Endodermal cell (in vitro differentiated cells): ENCODE results near the gene PLCD1. TPM values are rescaled to one million over a fixed set of nuclear protein-coding genes. Genes with fewer than 3 reads are reported as not detected.
"Not testable (repeated sequence)": the region's sequence is repeated elsewhere in the genome, so short reads cannot be mapped to it uniquely, and the experiment has no call there.

ENCODE experiments used
- DNase-seq: peaks from one replicate; pipeline ENCODE4 v3.0.0-alpha.2; 2017
- H3K27ac ChIP-seq: 2 replicates; pipeline ENCODE4 v1.5.1; 2013; ENCODE audit warnings: mild to moderate bottlenecking, low read depth, low read length, moderate library complexity
- H3K27me3 ChIP-seq: 2 replicates; pipeline ENCODE4 v1.6.1; 2013; ENCODE audit warnings: mild to moderate bottlenecking, low read length, moderate library complexity; ENCODE audit not compliant: insufficient read depth, control insufficient read depth, poor library complexity, severe bottlenecking
- H3K36me3 ChIP-seq: 2 replicates; pipeline ENCODE4 v1.7.0; 2013; ENCODE audit warnings: mild to moderate bottlenecking, low read length, moderate library complexity; ENCODE audit not compliant: control insufficient read depth, insufficient read depth
- H3K4me1 ChIP-seq: one replicate; pipeline ENCODE4 v1.7.0; 2013; ENCODE audit warnings: low read length; ENCODE audit not compliant: control insufficient read depth, insufficient read depth
- H3K4me3 ChIP-seq: 2 replicates; pipeline ENCODE4 v1.5.1; 2013; ENCODE audit warnings: mild to moderate bottlenecking, low read length, moderate library complexity
- H3K9ac ChIP-seq: 2 replicates; pipeline ENCODE4 v1.6.1; 2013; ENCODE audit warnings: mild to moderate bottlenecking, low read length, moderate library complexity; ENCODE audit not compliant: poor library complexity, severe bottlenecking; ENCODE audit errors: extremely low read depth
- H3K9me3 ChIP-seq: 2 replicates; pipeline ENCODE4 v1.6.1; 2013; ENCODE audit warnings: mild to moderate bottlenecking, low read length, moderate library complexity; ENCODE audit not compliant: control insufficient read depth
- H3K27ac Mint-ChIP-seq: 2 replicates; pipeline ENCODE4 v1.8.0; 2020; ENCODE audit warnings: mixed read lengths
- H3K27me3 Mint-ChIP-seq: 2 replicates; pipeline ENCODE4 v1.8.0; 2021; ENCODE audit warnings: mild to moderate bottlenecking, mixed read lengths; ENCODE audit not compliant: insufficient read depth
- H3K36me3 Mint-ChIP-seq: 2 replicates; pipeline ENCODE4 v1.8.0; 2020; ENCODE audit warnings: low read depth, mixed read lengths
- H3K4me1 Mint-ChIP-seq: 2 replicates; pipeline ENCODE4 v1.8.0; 2020; ENCODE audit warnings: mixed read lengths
- H3K4me3 Mint-ChIP-seq: 2 replicates; pipeline ENCODE4 v1.8.0; 2020; ENCODE audit warnings: mild to moderate bottlenecking, moderate library complexity, mixed read lengths
- H3K9me3 Mint-ChIP-seq: 2 replicates; pipeline ENCODE4 v1.8.0; 2020; ENCODE audit warnings: mild to moderate bottlenecking, mixed read lengths
- CTCF ChIP-seq: fragments of 200-600 bp; sonication (generic); conservative IDR thresholded peaks from 2 replicates; pipeline ENCODE4 v1.5.0; 2021; ENCODE audit warnings: antibody characterized with exemption, mild to moderate bottlenecking
- WGBS, 2 experiments: methylation state at CpG; one replicate each; pipeline versions ENCODE4 v1.1.5 to v1.1.7; 2013; ENCODE audit warnings: missing lambda C conversion rate in 2 of 2, mixed read lengths in 1 of 2; ENCODE audit not compliant: insufficient coverage in 1 of 2, insufficient read length in 1 of 2; 5-methylcytosine and 5-hydroxymethylcytosine counted together
- long read RNA-seq, 4 experiments: library from polyadenylated mRNA in 2 of 4; library from RNA in 1 of 4; library from capped mRNA in 1 of 4; stranded (forward) in 3 of 4; unstranded in 1 of 4; transcript quantifications; one replicate each; pipeline ENCODE4 v2.0.0, GENCODE V29; 2020 to 2021; ENCODE audit warnings: inconsistent platforms in 1 of 4
- polyA plus RNA-seq, 2 experiments: library from polyadenylated mRNA; stranded (reverse); fragments of 50-300 nt; gene quantifications; one replicate each; pipeline ENCODE4 v1.2.3, GENCODE V29; 2013
- total RNA-seq, 2 donors: library from RNA; stranded (reverse); fragmentation: NEBNext Ultra II Directional in 1 of 2; extraction: Animal tissue kit (Norgen Biotek cat#: 25700) in 1 of 2; gene quantifications; 2 replicates in 1 of 2; 3 replicates in 1 of 2; pipeline ENCODE4 v1.2.1, GENCODE V29; 2021

Gene PLCD1
- 10 to 100 TPM; 54.3 to 66.6 TPM for total RNA-seq
- polyA plus RNA-seq (2013, experiment 1 of 2), result 45.4 TPM
- 46.2 TPM for polyA plus RNA-seq (2013, experiment 2 of 2)
- long read RNA-seq, experiment 1, transcript PLCD1-201 (15 exons, 2,769 nt), result major isoform, 11 of 36 reads
- long read RNA-seq, experiment 1, partial matches to known transcripts, result 14 of 36 reads
- long read RNA-seq, experiment 1, other reads (novel, unspliced or antisense), result 10 of 36 reads
- long read RNA-seq, experiment 2, transcript PLCD1-201 (15 exons, 2,769 nt), result major isoform, 57 of 104 reads
- long read RNA-seq, experiment 2, transcript PLCD1-204 (15 exons, 2,963 nt), result minor isoform, 18 of 104 reads
- long read RNA-seq, experiment 2, partial matches to known transcripts, result 13 of 104 reads
- long read RNA-seq, experiment 2, other reads (novel, unspliced or antisense), result 16 of 104 reads
- long read RNA-seq, experiment 3, transcript PLCD1-201 (15 exons, 2,769 nt), result major isoform, 159 of 271 reads
- long read RNA-seq, experiment 3, transcript PLCD1-204 (15 exons, 2,963 nt), result minor isoform, 42 of 271 reads
- long read RNA-seq, experiment 3, partial matches to known transcripts, result 25 of 271 reads
- long read RNA-seq, experiment 3, other reads (novel, unspliced or antisense), result 45 of 271 reads
- long read RNA-seq, experiment 4, transcript PLCD1-201 (15 exons, 2,769 nt), result major isoform, 5 of 9 reads
- long read RNA-seq, experiment 4, partial matches to known transcripts, result 4 of 9 reads
- long read RNA-seq, experiment 4, other reads (novel, unspliced or antisense), result 0 of 9 reads

- Mint-ChIP-seq H3K27ac (no peak within 1 kb of the TSS), H3K4me3 (peak within 1 kb of the TSS; percentile 66), H3K4me1 (peaks cover 7% of the 10 kb centered on the region), H3K9me3 (no peaks in the 10 kb centered on the region), H3K27me3 (peaks cover 66% of the 10 kb centered on the region), H3K36me3 (peaks cover 6% of the 10 kb centered on the region)
- Histone ChIP-seq H3K27ac (no peak within 1 kb of the TSS), H3K36me3 (no peaks in the 10 kb centered on the region), H3K9ac (peak within 1 kb of the TSS; percentile 83), H3K27me3 (peaks cover 36% of the 10 kb centered on the region), H3K4me1 (peaks cover 3% of the 10 kb centered on the region), H3K9me3 (no peaks in the 10 kb centered on the region), H3K4me3 (peak within 1 kb of the TSS; percentile 82)
- 2 to 7% methylated on average over 22 to 71 of the region's 75 CpGs for WGBS, 2 experiments
- peak; percentile 95 for DNase-seq
- no peak for TF ChIP-seq CTCF
These were observed at the start of gene PLCD1 for GRCh38 chr3:38029400-38030125. PLCD1 (minus strand) TSS chr3:38029642; CDS start chr3:38029539, 103 bp downstream.

- Mint-ChIP-seq H3K36me3 (peaks cover 22% of the 10 kb centered on the region), H3K27ac (peak overlapping the region; percentile 52), H3K4me1 (peaks cover 29% of the 10 kb centered on the region), H3K9me3 (peaks cover 10% of the 10 kb centered on the region)
- not testable (repeated sequence) for H3K4me3 ChIP-seq, H3K9me3 ChIP-seq, H3K9ac ChIP-seq, H3K27me3 Mint-ChIP-seq, H3K4me3 Mint-ChIP-seq, H3K27ac ChIP-seq, DNase-seq, H3K36me3 ChIP-seq, H3K27me3 ChIP-seq, H3K4me1 ChIP-seq
- WGBS, 2 experiments, result 78 to 88% methylated on average over 1 of the region's 3 CpGs
These were observed 47.6 kb upstream of the PLCD1 start for GRCh38 chr3:38077073-38077472.

- no peak for TF ChIP-seq CTCF
These were observed 40.6 kb upstream of the PLCD1 start for GRCh38 chr3:38070013-38070412.

More at GRCh38 chr3:38070013-38070412, 40.6 kb upstream of the PLCD1 start:
- no peaks in the 10 kb centered on the region for H3K36me3 ChIP-seq
- Mint-ChIP-seq H3K9me3 (peaks cover 14% of the 10 kb centered on the region), H3K27me3 (no peaks in the 10 kb centered on the region), H3K4me3 (no peak overlapping the region), H3K27ac (no peak overlapping the region), H3K4me1 (no peaks in the 10 kb centered on the region), H3K36me3 (peaks cover 16% of the 10 kb centered on the region)
- H3K4me1 ChIP-seq, result no peaks in the 10 kb centered on the region
- 62 to 70% methylated on average over 2 of the region's 2 CpGs for WGBS, 2 experiments
- H3K27ac ChIP-seq, result no peak overlapping the region
- no peak overlapping the region for H3K4me3 ChIP-seq
- H3K9ac ChIP-seq, result no peak overlapping the region
- H3K9me3 ChIP-seq, result peaks cover 10% of the 10 kb centered on the region
- DNase-seq, result no peak
- no peaks in the 10 kb centered on the region for H3K27me3 ChIP-seq
